ENCODE data around the gene ADAMTS14.

The ADAMTS14 gene

DNA sequence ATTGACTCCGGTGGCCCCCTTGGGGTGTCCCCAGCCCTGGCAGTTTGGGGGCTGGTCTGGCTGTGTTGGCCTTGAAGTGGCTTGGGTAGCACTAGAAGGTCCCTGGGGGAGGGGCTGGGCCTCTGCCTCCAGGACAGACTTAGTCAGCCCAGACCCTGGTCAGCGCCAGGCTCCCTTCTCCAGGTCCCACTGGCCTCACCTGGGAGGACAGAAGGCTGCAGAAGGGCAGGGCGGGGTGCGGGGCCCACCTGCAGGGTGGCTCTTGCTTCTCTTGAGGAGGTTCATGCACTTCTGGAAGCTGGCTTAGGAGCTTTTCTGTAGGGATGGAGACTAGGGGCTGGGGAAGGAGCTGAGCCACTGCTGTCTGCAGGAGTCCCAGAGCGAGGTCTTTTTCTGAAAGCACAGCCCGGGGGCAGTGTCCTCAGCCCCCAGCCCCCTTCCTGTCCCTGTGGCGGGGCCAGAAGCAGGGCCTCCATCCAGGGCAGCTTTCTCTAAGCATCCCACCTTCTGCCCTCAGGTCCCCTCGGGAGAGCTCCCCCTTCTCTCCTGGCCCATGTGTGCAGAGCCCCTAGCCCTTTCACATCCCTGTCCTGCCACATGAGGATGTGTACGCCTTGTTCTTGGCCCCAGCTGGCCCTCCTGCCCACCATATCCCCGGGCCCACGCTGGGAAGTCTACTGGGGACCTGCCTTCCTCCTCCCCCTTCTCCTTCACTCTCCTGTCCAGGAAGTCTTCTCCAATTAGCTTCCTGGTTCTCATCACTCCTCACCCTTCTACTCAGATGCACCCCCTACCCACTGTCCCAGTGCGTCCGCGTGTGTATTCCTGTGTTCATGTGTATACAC lies 101.9 kb downstream of the ADAMTS14 start:
- no peak for DNase-seq

DNA sequence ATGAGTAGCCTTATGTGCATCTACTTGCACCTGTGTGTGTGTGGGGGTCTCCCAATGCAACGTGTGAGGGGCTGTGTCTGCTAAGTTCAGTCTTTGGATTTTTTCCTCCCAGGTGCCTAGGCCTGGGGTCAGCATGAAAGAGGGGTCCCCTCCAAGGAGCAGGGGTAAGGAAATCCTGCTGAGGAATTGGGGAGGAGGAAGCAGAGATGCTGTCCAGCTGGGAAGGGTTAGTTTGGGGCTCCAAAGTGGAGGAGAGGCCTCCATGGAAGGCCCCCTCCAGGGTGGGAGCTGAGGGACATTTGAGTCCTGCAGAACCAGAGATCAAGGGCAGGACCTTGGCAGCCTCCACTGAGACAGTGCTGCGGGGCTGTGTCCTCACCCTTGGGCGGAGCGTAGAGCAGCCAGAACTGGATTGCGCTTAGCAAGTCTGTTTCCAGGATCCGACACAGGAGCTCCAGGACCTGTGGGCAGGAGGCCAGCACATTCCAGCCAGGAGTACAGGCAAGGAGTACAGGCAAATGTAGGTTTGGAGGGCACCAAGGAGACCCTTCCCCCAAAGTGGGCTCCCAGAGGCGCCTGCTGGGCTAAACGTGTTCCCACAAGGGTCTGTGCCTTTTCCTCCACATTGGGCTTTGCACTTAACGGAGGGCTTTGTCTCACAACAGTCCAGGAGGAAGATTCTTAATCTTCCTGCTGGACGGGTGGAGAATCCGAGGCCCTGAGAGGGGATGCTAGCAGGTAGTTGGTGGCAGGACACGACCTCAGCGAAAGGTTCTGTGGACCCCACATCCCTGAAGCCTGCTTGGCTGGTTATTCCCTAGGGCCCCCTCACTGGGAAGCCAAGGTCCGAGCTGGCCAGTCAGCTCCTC lies 102.7 kb downstream of the ADAMTS14 start:
- no peak for DNase-seq

DNA sequence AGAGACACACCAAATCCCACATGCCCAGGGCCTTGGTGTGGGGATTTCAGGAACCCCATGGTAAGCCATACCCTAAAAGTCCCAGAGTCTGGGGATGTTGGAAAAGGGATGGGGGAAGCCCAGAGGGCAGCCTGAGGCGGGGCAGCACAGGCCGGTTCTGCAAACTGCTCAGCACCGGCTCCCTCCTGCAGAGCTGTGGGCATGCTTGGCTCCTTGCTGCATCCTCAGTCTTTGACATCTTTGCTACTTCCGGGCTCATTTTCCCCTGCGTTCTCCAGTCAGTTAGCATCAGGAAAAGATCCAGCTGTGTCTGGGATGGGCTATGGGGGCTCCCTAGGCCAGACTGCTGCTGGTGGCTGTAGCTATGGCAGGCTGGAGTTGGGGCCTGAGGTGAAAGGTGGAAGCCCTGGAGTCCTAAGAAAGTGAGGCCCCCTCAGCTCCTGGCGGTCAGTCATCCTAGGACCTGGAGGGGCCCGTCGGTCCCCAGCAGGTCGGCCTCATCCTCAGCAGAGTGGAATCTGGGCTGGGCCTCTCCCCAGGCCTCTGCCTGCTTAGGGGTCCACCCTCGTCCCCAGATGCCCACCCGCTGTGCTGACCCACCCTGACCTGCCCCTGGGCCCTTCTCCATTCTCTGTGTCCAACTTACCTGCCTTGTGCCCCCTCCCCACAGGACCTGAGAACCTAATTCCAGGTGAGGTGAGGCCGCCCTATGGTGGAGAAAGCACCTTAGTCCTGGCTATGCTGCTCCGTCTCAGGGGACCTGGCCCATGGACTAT lies 103.6 kb downstream of the ADAMTS14 start:
- no peak for DNase-seq

DNA sequence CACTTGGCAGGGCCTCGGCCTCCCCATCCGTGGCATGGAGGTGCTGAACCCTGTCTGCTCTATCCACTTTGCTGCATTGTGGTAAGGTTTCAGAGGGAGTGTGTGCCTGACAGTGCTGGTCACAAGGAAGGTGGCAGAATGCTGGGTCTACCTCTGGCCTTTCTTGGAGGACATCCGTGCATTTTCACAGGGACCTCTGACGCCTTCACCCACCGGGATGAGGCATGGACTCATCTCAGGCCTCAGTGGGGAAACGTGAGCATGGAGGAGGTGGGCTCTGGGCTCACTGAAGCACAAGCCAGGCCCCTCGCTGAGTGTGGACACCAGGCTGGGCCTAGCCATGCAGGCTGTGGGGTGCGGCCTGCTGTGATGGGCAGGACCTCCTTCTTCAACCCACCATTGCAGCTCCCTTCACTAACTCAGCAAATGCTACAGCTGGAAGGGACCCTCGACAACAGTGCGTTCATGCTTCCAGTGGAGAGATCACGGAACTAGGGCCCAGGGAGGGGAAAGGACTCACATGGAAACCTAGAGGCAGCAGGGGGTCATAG lies 104.2 kb downstream of the ADAMTS14 start:
- no peak for DNase-seq

DNA sequence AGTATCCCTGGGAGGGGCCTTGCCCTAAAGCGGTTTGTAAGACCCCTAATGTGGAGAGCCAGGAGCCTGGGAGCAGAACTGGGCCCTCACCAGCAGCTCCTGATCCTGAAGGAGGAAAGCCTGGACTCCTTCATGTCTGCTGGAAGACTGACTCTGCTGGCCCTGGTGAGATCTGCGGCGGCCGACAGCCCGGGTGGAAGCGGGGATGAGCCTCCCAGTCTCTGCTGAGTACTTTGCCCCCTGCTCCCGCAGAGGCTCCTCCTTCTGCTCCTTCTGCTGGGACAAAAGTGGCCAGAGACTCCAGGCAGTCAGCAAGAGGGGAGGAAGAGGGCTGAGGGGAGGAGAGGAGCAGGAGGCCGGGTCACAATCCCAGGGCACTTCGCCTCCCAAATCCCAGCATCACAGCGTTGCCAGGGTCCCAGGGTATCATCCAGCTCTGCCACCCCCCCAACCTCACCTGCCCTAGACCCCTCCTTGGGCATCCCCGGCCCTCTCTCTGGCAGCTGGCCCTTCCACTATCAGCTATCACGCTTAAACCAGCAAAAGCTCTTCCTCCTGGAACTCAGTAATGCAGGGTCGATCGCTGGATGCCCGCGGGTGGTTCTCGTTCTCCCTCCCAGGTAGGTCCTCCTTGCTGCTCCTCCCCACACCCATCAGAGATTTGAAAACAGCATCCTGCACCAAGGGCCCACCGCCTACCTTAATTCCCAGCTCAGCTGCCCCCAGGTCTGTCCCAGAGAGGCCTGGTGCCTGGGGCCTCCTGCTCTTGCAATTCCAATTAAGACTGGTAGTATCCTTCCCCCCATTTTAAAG lies 105.0 kb downstream of the ADAMTS14 start:
- no peak for DNase-seq

DNA sequence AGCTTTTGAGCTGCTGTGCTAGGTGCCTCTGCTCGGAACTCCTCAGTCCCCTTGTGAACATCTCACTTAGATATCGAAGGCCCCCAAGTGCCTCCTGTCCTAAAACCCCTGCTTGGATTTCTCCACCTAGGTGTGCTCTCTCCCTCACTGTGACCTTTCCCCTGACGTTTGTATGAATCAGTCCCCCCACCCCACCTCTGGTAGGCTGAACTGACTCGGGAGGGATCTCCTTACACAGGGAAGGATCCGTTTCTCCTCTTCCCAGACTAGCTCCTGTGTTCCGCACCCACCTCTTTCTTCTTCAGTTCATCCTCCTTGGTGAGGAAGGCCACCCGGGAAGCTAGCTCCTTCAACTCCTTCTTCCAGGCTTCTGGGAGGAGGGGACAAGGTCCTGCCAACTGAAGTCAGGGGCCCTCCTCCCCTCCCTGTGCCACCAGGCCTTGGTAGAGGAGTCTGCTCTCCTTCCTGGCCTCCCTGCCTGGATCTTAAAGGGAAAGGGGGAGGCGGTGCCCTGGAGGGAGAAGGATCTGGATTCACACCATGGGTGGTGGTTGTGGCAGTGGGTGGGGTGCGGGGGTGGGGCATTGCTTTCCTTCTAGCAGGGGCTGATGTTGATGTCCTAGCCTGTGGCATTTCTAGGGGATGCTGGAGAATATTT lies 106.1 kb downstream of the ADAMTS14 start:
- DNase-seq, result no peak

DNA sequence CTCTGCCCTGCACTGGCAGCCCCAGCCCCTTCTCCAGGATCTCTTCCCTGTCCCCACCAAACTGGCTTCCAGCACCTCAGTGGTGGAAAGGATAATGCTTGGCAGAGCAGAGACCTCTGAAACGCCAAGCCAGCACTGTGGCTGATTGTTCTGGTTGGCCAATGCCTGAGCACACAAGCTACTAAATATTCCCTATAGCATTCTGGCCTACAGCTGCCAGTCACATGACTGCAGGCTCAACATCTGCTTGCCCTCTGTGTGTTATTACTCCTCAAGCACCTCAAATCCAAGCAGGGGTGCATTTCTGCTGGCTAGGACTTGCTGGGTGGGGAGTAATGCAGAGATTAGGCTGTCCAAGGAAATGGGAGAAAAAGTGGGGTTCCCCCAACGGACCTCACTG lies 106.8 kb downstream of the ADAMTS14 start:
- DNase-seq, result no peak

DNA sequence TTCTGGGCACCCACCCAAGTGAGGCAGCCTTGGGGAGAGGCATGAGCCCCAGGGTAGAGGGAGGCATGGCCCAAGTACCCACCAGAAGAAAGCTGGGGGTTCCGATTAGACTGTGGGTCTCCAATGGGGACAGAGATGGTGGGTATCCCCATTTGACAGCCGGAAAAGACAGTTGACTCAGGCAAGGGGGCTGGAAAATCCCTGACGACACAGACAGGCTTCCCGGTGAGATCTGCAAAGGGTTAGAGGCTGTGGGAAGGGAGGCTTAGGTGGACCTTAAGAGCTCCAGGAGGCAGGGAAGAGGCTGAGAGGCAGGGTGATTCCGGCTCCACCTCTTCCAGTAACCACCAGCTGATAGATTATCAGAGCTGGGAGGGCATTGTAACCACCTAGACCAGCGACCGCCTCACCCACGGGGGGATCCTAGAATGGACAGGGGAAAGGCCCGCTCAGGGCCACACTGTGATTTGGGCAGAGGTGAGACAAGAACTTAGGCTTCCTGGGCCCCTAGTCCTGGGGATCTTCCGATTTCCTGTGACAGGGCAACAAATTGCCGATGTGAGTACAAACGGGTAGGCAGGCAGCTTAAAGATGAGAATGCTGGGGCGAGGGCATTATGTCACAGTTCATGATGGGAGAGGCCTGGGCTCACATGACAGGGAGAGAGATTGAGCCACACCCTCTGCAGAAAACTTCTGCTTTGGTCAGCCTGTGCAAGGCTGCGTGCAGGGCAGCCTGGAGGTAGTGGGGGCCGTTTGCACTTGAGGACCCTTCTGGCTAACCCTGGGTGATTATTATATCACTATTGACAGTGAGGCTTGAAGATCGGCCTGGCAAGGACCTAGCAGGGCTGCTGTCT lies 107.4 kb downstream of the ADAMTS14 start:
- no peak for DNase-seq

DNA sequence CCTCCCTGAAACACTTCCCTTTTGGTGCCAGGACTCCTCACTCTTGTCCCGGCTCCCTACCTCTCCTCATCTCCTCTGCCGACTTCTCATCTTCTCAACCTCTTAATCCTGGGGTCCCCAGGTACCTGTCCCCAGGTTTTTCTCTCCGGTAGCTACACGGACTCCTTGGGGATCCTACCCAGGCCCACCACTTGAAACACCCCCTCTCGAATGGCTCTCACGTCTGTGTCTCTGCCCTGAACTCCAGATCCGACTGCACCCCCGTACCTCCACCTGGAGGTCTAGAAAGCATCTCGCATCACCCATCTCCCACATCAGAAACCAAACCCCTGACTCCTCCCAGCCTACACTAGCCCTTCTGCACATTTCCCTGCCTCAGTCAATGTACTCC lies 108.1 kb downstream of the ADAMTS14 start:
- no peak for DNase-seq

DNA sequence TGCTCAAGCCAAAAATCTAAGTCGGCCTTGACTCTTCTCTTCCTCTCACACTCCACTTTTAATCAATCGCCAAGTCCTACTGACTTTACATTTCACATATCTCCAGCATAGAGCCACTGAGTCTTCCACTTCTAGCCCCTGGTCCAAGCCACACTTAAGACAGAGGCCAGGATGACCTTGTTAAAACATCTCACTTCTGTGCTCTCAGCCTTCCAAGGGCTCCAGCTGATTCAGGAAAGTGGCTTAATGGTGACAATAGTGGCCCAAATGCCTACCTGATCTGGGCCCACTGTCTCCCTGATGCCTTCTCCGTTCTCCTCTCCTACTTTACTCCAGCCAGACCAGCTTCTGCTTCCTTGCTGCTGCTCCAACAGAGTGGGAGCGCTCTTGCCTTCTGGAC lies 108.5 kb downstream of the ADAMTS14 start:
- DNase-seq, result no peak

DNA sequence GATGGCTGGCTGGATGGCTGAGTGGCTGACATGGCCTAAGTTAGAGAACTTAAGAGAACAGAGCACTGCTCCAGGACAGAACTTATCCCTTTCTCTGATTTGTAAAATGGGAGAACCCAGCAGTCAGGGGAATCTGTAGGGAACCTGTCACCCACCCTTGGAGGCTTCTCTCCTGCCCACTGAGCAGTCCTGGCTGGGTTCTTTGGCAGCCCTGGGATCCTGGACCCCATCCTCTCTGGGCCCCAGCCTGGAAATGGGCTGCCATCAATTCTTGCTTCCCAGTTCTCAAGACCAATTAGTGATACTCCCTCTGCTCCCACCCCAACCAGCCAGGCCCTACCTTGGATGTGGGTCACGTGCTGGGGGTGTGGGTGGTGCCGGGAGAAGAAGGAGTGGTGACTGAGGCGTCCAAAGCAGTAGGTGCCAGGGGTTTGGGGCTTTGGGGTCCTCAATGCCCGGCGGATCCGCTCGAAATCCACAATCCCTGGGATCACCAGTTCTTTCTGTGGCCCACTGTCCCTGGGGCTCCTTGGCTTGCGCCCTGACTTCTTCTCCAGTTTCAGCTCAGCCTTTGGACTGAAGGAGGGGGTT lies 109.2 kb downstream of the ADAMTS14 start:
- DNase-seq, result no peak

DNA sequence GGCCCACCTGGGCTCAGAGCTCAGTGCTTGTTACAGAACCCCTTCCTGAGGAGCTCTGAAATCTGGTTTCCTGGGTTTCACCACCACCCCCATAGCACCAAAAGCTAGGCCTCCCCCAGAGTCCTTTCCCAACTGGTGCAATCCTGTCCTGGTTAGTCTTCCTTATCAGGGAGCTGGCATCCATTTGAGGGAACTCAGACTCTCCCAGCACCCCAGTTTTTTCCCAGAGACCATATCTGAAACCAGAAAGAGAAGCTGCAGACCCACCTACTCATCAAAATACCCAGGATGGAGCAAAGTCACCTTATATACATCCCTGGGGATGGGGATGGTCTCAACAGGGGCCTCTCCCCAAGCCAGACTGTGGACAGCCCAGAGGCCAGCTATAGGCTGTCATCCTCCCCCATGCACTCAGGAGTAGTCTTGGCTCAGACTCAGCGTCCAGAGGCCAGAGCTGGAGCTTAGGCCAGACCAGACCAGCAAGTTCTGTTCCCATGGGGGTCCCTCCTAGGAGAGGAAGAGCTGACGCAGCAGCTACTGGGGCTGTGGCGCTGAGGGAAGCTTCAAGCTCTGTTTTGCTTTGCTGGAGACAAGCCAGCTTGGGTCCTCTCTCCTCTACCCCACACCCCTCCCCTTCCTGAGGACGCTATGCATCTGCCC lies 109.9 kb downstream of the ADAMTS14 start:
- no peak for DNase-seq

DNA sequence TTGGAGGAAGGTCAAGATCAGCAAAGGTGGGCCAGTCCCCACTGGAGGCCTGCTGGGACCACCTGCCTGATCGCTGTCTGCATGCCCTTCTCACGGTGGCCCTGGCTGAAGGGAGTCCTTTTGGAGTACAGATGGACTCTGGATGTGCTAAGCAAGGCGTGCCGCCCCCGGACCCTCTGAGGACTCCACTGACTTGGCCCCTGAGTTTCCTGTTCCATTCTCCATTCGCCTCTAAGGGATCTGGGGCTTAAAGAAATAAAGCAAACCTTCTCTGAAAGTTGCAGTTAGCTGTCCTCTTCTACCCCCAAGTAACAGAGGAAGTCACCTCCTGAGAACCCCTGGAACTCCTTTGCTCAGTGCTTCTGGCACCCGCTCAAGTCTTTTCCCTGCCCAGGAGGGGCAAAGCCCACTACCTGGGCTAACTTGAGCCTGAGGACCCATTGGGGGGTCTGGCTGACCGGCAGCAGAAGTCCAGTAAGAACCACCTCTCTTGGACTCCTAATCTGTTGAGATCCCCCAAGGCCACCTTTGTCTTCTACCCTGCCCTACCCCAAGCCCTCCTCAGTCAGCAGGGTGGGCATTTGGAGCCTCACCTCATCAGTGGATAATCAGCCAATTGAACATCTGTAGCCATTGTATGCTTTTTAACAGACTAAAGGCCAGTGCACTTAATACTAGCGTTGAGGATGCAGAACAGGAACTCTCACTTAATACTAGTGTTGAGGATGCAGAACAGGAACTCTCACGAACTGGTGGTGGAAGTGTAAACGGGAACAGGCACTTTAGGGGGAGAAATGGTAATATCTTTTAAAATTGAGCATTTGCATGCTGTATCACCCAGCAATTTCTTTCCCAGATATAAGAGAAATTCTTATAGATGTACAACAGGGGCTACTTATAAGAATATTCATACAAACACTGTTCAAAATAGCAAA lies 110.7 kb downstream of the ADAMTS14 start:
- no peak for DNase-seq

DNA sequence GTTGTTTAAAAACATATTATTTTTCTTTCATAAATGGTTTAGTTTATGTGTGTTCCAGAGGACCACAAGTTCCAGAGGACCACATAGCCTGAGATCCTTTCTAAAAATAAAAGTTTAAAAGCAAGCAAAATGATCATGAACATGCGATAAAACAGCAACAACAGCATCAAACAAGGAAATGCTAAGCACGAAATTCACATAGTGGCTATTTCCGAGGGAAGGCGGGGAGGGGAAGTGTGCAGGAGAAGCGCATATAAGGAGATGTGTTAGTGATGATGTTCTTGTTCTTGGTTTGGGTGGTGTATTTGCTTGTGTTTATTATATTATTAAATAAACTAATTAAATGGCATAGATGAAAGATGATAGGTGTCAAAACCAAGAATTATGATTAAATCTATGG lies 111.7 kb downstream of the ADAMTS14 start:
- DNase-seq, result no peak

DNA sequence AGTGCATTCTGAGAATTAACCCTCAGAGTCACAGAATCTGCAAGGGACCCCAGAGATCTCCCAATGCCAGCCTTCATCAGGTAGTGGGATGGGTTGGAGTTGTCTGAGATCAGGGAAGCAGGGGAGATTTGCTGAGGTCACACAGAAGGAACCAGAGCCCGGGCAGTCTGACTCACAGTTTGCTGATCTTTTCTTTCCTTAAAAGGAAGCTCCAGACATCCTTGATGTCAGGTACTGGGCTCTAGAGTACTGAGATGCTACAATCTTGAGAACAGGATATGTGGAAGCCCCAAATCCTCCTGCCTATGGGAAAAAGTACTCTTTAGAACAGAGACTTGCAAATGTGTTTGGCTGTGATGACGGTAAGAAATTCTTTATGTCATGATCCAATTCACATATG lies 112.2 kb downstream of the ADAMTS14 start:
- no peak for DNase-seq

DNA sequence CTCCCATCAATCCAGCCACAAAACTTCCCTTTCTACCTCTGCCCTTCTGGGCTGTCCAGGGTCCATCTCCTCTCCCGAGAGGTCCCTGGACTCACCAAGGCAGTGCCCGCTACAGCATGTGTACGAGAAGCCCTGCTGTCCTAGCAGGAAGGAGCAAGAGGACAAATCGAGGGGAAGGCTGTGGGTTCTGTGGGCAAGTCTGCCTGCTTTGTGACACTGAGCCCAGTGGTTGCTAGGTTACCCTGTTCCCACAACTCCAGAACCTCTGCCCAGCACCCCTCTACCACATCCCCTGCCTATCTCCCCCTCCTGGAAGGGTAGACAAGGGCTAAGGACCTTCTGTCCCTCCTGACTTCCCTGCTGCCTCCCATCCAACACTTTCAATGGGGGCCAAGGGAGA lies 112.9 kb downstream of the ADAMTS14 start, which contains the start of gene TBATA:
TSS of gene TBATA (minus strand) at position 188 of the 400 bp plus-strand sequence. CDS start 1,998 bp downstream, outside the sequence.
- DNase-seq, result no peak

DNA sequence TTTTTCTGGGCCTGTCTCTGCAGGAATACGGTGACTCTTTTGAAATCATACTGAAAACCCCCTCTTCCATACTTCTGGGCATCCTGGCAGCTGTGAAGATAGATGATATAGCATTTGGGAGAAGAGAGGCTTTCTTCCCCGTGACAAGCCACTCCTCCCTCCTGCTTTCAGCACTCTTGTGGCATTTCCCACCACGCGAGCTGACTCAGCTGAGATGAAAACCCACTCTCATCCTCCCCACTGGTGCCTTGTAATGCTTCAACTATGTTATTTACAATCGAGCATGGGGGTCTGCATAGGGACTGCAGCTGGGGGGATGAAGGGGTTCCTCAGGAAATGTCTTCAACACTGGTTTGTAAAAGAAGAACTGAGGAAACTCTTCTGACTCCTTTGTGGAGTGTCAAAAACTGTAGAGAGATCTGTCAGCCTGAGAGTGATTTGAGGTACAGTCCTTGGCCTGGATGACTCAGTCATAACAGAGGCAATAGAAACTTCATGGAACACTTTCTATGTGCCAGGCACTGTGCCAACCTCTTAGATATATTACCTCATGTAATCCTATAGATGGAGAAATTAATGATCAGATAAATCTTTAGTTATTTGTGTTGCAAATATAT lies 114.6 kb downstream of the ADAMTS14 start:
- DNase-seq, result no peak
